Smooth muscle cell (in vitro differentiated cells): ENCODE data around the gene MSI2. TPM values are rescaled to one million over a fixed set of nuclear protein-coding genes. Genes with fewer than 3 reads are reported as not detected.
A peak's percentile ranks its signal among the peaks of the same experiment; 100 is the strongest.

Source experiments
- DNase-seq: peaks from one replicate; lab custom pipeline; 2025; ENCODE audit not compliant: unreplicated experiment; lab: John Stamatoyannopoulos, UW
- H2AFZ ChIP-seq: fragments of 200-600 bp; sonication (generic); 2 replicates; pipeline ENCODE4 v1.6.0; 2016; ENCODE audit warnings: antibody characterized with exemption, low read depth, mild to moderate bottlenecking
- H3F3A ChIP-seq: fragments of 200-600 bp; sonication (generic); 2 replicates; pipeline ENCODE4 v1.6.0; 2017; ENCODE audit warnings: antibody characterized with exemption, low read depth
- H3K27ac ChIP-seq: fragments of 200-600 bp; sonication (generic); 2 replicates; pipeline ENCODE4 v1.5.1; 2016; ENCODE audit warnings: low read depth, mild to moderate bottlenecking
- H3K27me3 ChIP-seq: fragments of 200-600 bp; sonication (generic); 2 replicates; pipeline ENCODE4 v1.6.1; 2016; ENCODE audit warnings: low read depth, mild to moderate bottlenecking
- H3K36me3 ChIP-seq: fragments of 200-600 bp; sonication (generic); 2 replicates; pipeline ENCODE4 v1.5.1; 2016; ENCODE audit warnings: low read depth
- H3K4me1 ChIP-seq: fragments of 200-600 bp; sonication (generic); 2 replicates; pipeline ENCODE4 v1.5.1; 2016; ENCODE audit warnings: low read depth
- H3K4me2 ChIP-seq: fragments of 200-600 bp; sonication (generic); 2 replicates; pipeline ENCODE4 v1.6.0; 2016; ENCODE audit warnings: mild to moderate bottlenecking
- H3K4me3 ChIP-seq: fragments of 200-600 bp; sonication (generic); 2 replicates; pipeline ENCODE4 v1.5.1; 2016; ENCODE audit warnings: mild to moderate bottlenecking
- H3K79me2 ChIP-seq: fragments of 200-600 bp; sonication (generic); 2 replicates; pipeline ENCODE4 v1.6.0; 2016; ENCODE audit warnings: low read depth, mild to moderate bottlenecking
- H3K9ac ChIP-seq: fragments of 200-600 bp; sonication (generic); 2 replicates; pipeline ENCODE4 v1.6.0; 2016; ENCODE audit warnings: low read depth
- H3K9me3 ChIP-seq: fragments of 200-600 bp; sonication (generic); replicated peaks from 2 replicates; pipeline ENCODE4 v1.5.1; 2016; ENCODE audit warnings: low read depth
- H4K20me1 ChIP-seq: fragments of 200-600 bp; sonication (generic); 2 replicates; pipeline ENCODE4 v1.6.0; 2016; ENCODE audit warnings: low read depth
- WGBS: methylation state at CpG from one replicate; pipeline ENCODE4 v1.1.7; 2016; ENCODE audit warnings: low lambda C conversion rate; 5-methylcytosine and 5-hydroxymethylcytosine counted together
- polyA plus RNA-seq: library from polyadenylated mRNA; unstranded; fragments of >200 nt; fragmentation: Nextera tagmentation; extraction: Ambion mirVana; gene quantifications from 2 replicates; pipeline ENCODE4 v1.2.1, GENCODE V29; 2016
- total RNA-seq: library from RNA; depleted of rRNA; stranded (reverse); fragments of >200 nt; gene quantifications from 2 replicates; pipeline ENCODE4 v1.2.3, GENCODE V29; 2014
- TF ChIP-seq, protein P1 (sequence below): fragments of 200-600 bp; sonication (generic); IDR thresholded peaks from 2 replicates; pipeline ENCODE4 v1.5.1; 2017; ENCODE audit warnings: borderline replicate concordance, mild to moderate bottlenecking, antibody characterized with exemption; ENCODE audit not compliant: insufficient read depth, poor library complexity, severe bottlenecking

Gene MSI2
- total and polyA plus RNA-seq, 2 experiments from 2014 or later: 5.7 to 36.5 TPM

- Histone ChIP-seq H3F3A (peaks cover 6% of the 10 kb centered on the region), H3K9me3 (no peaks in the 10 kb centered on the region), H3K27ac (peak overlapping the region; percentile 89), H2AFZ (no peak overlapping the region), H4K20me1 (no peaks in the 10 kb centered on the region), H3K27me3 (no peaks in the 10 kb centered on the region), H3K79me2 (no peaks in the 10 kb centered on the region), H3K4me2 (peak overlapping the region; percentile 62), H3K36me3 (no peaks in the 10 kb centered on the region), H3K4me1 (peaks cover 60% of the 10 kb centered on the region), H3K9ac (peak overlapping the region; percentile 83), H3K4me3 (no peak overlapping the region)
- WGBS: 64% methylated on average over 2 of the region's 2 CpGs
- TF ChIP-seq, protein P1, sequence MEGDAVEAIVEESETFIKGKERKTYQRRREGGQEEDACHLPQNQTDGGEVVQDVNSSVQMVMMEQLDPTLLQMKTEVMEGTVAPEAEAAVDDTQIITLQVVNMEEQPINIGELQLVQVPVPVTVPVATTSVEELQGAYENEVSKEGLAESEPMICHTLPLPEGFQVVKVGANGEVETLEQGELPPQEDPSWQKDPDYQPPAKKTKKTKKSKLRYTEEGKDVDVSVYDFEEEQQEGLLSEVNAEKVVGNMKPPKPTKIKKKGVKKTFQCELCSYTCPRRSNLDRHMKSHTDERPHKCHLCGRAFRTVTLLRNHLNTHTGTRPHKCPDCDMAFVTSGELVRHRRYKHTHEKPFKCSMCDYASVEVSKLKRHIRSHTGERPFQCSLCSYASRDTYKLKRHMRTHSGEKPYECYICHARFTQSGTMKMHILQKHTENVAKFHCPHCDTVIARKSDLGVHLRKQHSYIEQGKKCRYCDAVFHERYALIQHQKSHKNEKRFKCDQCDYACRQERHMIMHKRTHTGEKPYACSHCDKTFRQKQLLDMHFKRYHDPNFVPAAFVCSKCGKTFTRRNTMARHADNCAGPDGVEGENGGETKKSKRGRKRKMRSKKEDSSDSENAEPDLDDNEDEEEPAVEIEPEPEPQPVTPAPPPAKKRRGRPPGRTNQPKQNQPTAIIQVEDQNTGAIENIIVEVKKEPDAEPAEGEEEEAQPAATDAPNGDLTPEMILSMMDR: no peak
- no peak for DNase-seq
Observed at GRCh38 chr17:57482657-57483056, 226.3 kb downstream of the MSI2 start.

DNA sequence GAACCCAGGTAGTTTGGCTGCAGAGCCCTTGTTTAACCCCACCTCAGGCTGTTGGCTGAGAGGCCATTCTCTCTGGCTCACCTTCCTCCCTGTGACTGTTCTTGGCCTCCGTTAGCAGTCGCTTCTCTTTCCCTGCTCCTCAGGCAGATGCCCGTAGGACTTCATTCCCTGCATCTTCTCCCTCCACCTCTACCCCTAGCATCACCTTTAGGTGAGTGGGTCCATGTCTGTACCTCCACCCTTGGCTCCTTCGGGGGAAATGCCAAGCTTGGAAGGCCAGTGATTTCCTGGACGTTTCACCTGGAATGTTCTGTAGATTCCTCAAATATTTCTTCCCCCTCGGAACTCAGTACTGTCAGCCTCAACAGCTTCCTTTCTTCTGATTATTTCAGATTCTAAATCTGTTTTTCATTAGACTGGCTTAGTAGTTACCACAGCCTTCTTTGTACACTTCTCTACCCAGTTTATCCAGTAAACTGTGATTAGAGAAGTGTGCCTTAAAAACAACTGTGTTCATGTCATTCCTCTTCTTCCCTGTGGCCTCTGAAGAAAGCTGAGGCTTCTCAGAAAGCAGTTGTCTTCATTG is 227.9 kb downstream of the MSI2 start:
- Histone ChIP-seq H3K4me2 (peak overlapping the region; percentile 54), H3F3A (peaks cover 6% of the 10 kb centered on the region), H3K4me3 (no peak overlapping the region), H3K36me3 (no peaks in the 10 kb centered on the region), H4K20me1 (no peaks in the 10 kb centered on the region), H3K9ac (no peak overlapping the region), H3K79me2 (peaks cover 3% of the 10 kb centered on the region), H3K9me3 (no peaks in the 10 kb centered on the region), H2AFZ (no peak overlapping the region), H3K27ac (peak overlapping the region; percentile 89), H3K4me1 (peaks cover 53% of the 10 kb centered on the region), H3K27me3 (no peaks in the 10 kb centered on the region)
- TF ChIP-seq, protein P1: no peak
- DNase-seq: no peak
- WGBS: 54% methylated on average over 6 of the region's 6 CpGs

DNA sequence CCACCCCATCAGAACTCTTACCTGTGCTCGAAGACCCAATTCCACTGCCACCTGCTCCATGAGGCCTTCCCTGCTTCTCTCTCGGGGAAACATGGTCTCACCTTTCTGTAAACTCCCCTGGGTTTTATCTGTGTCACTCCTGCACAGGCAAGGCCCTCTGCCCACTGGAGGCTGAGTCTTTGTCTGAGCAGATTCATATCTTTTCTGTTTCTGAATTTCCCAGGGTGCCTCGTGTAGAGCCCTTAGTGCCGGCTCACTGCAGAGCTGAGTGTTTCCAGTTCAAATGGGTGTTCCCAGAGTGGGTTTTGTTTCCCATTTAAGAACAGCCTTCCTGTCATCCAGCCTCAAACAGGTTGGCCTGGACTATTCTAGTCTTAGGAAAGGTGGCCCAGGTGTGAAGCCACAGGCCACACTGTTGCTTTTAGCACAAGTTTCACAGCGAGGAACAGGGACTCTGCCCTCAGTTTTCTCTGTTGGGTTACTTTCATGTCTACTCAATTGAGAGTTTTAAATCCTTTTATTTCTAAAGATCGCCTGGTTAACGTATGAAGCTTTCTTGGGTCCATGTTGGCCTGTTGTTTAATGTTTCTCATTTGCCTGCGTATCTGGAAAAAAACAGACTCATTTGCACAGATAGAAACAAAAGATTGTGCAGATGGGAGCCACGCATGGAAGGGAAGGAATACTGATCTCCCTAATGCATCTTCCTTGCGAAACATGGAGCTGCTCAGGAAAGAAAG is 228.7 kb downstream of the MSI2 start:
- peaks cover 3% of the 10 kb centered on the region for H3K79me2 ChIP-seq
- no peak for DNase-seq
- no peaks in the 10 kb centered on the region for H3K27me3 ChIP-seq
- no peak overlapping the region for H2AFZ ChIP-seq
- H4K20me1 ChIP-seq: no peaks in the 10 kb centered on the region
- no peak overlapping the region for H3K9ac ChIP-seq
- H3K4me1 ChIP-seq: peaks cover 53% of the 10 kb centered on the region
- TF ChIP-seq, protein P1: no peak
- WGBS: 89% methylated on average over 10 of the region's 10 CpGs
- H3K4me2 ChIP-seq: peak overlapping the region; percentile 54
- H3K9me3 ChIP-seq: no peaks in the 10 kb centered on the region
- peak overlapping the region; percentile 21 for H3K27ac ChIP-seq
- H3F3A ChIP-seq: peaks cover 6% of the 10 kb centered on the region
- H3K36me3 ChIP-seq: no peaks in the 10 kb centered on the region
- H3K4me3 ChIP-seq: no peak overlapping the region
